Smooth muscle cell (in vitro differentiated cells): ENCODE results near the gene YES1. TPM values are rescaled to one million over a fixed set of nuclear protein-coding genes. Genes with fewer than 3 reads are reported as not detected.

Source experiments
- DNase-seq: peaks from one replicate; lab custom pipeline; 2025; ENCODE audit not compliant: unreplicated experiment; lab: John Stamatoyannopoulos, UW
- H2AFZ ChIP-seq: fragments of 200-600 bp; sonication (generic); 2 replicates; pipeline ENCODE4 v1.6.0; 2016; ENCODE audit warnings: antibody characterized with exemption, low read depth, mild to moderate bottlenecking
- H3F3A ChIP-seq: fragments of 200-600 bp; sonication (generic); 2 replicates; pipeline ENCODE4 v1.6.0; 2017; ENCODE audit warnings: antibody characterized with exemption, low read depth
- H3K27ac ChIP-seq: fragments of 200-600 bp; sonication (generic); 2 replicates; pipeline ENCODE4 v1.5.1; 2016; ENCODE audit warnings: low read depth, mild to moderate bottlenecking
- H3K27me3 ChIP-seq: fragments of 200-600 bp; sonication (generic); 2 replicates; pipeline ENCODE4 v1.6.1; 2016; ENCODE audit warnings: low read depth, mild to moderate bottlenecking
- H3K36me3 ChIP-seq: fragments of 200-600 bp; sonication (generic); 2 replicates; pipeline ENCODE4 v1.5.1; 2016; ENCODE audit warnings: low read depth
- H3K4me1 ChIP-seq: fragments of 200-600 bp; sonication (generic); 2 replicates; pipeline ENCODE4 v1.5.1; 2016; ENCODE audit warnings: low read depth
- H3K4me2 ChIP-seq: fragments of 200-600 bp; sonication (generic); 2 replicates; pipeline ENCODE4 v1.6.0; 2016; ENCODE audit warnings: mild to moderate bottlenecking
- H3K4me3 ChIP-seq: fragments of 200-600 bp; sonication (generic); 2 replicates; pipeline ENCODE4 v1.5.1; 2016; ENCODE audit warnings: mild to moderate bottlenecking
- H3K79me2 ChIP-seq: fragments of 200-600 bp; sonication (generic); 2 replicates; pipeline ENCODE4 v1.6.0; 2016; ENCODE audit warnings: low read depth, mild to moderate bottlenecking
- H3K9ac ChIP-seq: fragments of 200-600 bp; sonication (generic); 2 replicates; pipeline ENCODE4 v1.6.0; 2016; ENCODE audit warnings: low read depth
- H3K9me3 ChIP-seq: fragments of 200-600 bp; sonication (generic); replicated peaks from 2 replicates; pipeline ENCODE4 v1.5.1; 2016; ENCODE audit warnings: low read depth
- H4K20me1 ChIP-seq: fragments of 200-600 bp; sonication (generic); 2 replicates; pipeline ENCODE4 v1.6.0; 2016; ENCODE audit warnings: low read depth
- WGBS: methylation state at CpG from one replicate; pipeline ENCODE4 v1.1.7; 2016; ENCODE audit warnings: low lambda C conversion rate; 5-methylcytosine and 5-hydroxymethylcytosine counted together
- polyA plus RNA-seq: library from polyadenylated mRNA; unstranded; fragments of >200 nt; fragmentation: Nextera tagmentation; extraction: Ambion mirVana; gene quantifications from 2 replicates; pipeline ENCODE4 v1.2.1, GENCODE V29; 2016
- total RNA-seq: library from RNA; depleted of rRNA; stranded (reverse); fragments of >200 nt; gene quantifications from 2 replicates; pipeline ENCODE4 v1.2.3, GENCODE V29; 2014
- TF ChIP-seq, protein P1 (sequence below): fragments of 200-600 bp; sonication (generic); IDR thresholded peaks from 2 replicates; pipeline ENCODE4 v1.5.1; 2017; ENCODE audit warnings: borderline replicate concordance, mild to moderate bottlenecking, antibody characterized with exemption; ENCODE audit not compliant: insufficient read depth, poor library complexity, severe bottlenecking

Gene YES1
- total and polyA plus RNA-seq, 2 experiments from 2014 or later, result 22.6 to 179 TPM

GRCh38 chr18:833197-833596, 21.2 kb upstream of the YES1 start:
- DNase-seq, result no peak
- H4K20me1 ChIP-seq, result no peaks in the 10 kb centered on the region
- H2AFZ ChIP-seq, result no peak overlapping the region
- no peaks in the 10 kb centered on the region for H3K79me2 ChIP-seq
- no peaks in the 10 kb centered on the region for H3F3A ChIP-seq
- H3K4me2 ChIP-seq, result no peak overlapping the region
- no peak overlapping the region for H3K4me3 ChIP-seq
- 94% methylated on average over 4 of the region's 4 CpGs for WGBS
- H3K4me1 ChIP-seq, result peaks cover 4% of the 10 kb centered on the region
- H3K27me3 ChIP-seq, result no peaks in the 10 kb centered on the region
- H3K9ac ChIP-seq, result no peak overlapping the region
- H3K9me3 ChIP-seq, result no peaks in the 10 kb centered on the region
- no peaks in the 10 kb centered on the region for H3K36me3 ChIP-seq
- TF ChIP-seq, protein P1, sequence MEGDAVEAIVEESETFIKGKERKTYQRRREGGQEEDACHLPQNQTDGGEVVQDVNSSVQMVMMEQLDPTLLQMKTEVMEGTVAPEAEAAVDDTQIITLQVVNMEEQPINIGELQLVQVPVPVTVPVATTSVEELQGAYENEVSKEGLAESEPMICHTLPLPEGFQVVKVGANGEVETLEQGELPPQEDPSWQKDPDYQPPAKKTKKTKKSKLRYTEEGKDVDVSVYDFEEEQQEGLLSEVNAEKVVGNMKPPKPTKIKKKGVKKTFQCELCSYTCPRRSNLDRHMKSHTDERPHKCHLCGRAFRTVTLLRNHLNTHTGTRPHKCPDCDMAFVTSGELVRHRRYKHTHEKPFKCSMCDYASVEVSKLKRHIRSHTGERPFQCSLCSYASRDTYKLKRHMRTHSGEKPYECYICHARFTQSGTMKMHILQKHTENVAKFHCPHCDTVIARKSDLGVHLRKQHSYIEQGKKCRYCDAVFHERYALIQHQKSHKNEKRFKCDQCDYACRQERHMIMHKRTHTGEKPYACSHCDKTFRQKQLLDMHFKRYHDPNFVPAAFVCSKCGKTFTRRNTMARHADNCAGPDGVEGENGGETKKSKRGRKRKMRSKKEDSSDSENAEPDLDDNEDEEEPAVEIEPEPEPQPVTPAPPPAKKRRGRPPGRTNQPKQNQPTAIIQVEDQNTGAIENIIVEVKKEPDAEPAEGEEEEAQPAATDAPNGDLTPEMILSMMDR, result no peak
- H3K27ac ChIP-seq, result no peak overlapping the region

DNA sequence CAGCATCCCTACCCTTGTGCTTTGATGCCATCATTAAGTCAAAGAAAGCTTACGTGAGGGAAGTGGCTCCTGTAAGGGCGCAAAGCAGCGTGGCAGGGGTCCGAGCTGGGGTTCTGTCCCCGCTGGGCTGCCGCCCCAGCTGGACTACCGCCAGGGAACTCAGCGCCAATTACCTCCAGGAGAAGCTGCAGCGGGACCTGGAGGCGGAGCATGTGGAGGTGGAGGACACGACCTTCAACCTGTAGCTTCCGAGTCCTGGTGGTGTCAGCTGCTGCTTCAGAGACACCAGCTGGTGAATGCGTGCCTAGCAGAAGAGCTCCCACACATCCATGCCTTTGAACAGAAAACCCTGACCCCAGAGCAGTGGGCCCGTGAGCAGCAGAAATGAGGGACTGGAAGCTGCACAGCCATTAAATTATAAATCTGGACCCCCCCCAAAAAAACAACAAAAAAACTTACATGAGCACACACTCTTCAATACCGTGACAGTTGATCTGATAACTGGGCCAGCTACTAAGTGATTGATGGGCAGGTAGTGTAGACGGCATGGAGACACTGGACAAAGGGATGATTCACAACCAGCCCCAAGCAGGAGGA, 20.1 kb upstream of the YES1 start:
- no peaks in the 10 kb centered on the region for H3F3A ChIP-seq
- DNase-seq, result no peak
- no peaks in the 10 kb centered on the region for H4K20me1 ChIP-seq
- H3K36me3 ChIP-seq, result no peaks in the 10 kb centered on the region
- no peak overlapping the region for H2AFZ ChIP-seq
- TF ChIP-seq, protein P1, result no peak
- no peaks in the 10 kb centered on the region for H3K27me3 ChIP-seq
- H3K79me2 ChIP-seq, result no peaks in the 10 kb centered on the region
- WGBS, result 26% methylated on average over 16 of the region's 16 CpGs
- no peak overlapping the region for H3K27ac ChIP-seq
- no peak overlapping the region for H3K4me3 ChIP-seq
- peaks cover 4% of the 10 kb centered on the region for H3K4me1 ChIP-seq
- H3K9ac ChIP-seq, result no peak overlapping the region
- no peaks in the 10 kb centered on the region for H3K9me3 ChIP-seq
- peak overlapping the region; percentile 49 for H3K4me2 ChIP-seq

DNA sequence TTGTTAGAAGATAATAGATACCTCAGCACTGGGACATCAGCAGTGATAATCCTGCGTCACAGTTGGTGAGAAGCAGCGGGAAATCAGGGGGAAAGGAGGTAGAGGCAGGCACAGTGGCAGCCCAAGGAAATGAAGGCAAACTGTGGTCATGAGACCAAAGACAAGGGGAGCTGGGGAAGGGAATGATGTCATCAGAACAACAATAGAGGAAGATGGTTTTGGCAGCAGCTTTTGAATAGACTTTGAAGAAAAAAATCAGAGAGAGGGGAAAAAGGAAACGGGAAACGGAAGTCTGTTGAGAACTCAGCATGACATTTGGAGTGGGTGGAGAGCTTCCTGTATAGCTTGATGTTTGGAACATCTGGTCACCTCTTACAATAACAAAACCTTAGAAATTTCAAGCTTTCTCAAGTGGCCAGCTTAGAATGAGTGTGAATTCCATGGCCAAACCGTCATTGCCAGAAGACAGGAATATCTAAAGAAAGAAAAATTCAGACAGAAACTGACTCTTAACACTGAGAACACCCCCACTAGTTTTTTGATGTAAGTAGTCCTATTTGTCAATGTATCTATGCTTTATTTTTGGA, 18.4 kb upstream of the YES1 start:
- H3K4me2 ChIP-seq, result peak overlapping the region; percentile 65
- H3F3A ChIP-seq, result no peaks in the 10 kb centered on the region
- no peak for DNase-seq
- H2AFZ ChIP-seq, result peak overlapping the region; percentile 76
- H3K4me3 ChIP-seq, result no peak overlapping the region
- 25% methylated on average over 5 of the region's 5 CpGs for WGBS
- no peak overlapping the region for H3K27ac ChIP-seq
- no peaks in the 10 kb centered on the region for H3K9me3 ChIP-seq
- H3K4me1 ChIP-seq, result peaks cover 4% of the 10 kb centered on the region
- no peaks in the 10 kb centered on the region for H3K27me3 ChIP-seq
- no peaks in the 10 kb centered on the region for H3K36me3 ChIP-seq
- TF ChIP-seq, protein P1, result no peak
- H3K9ac ChIP-seq, result no peak overlapping the region
- no peaks in the 10 kb centered on the region for H3K79me2 ChIP-seq
- no peaks in the 10 kb centered on the region for H4K20me1 ChIP-seq

DNA sequence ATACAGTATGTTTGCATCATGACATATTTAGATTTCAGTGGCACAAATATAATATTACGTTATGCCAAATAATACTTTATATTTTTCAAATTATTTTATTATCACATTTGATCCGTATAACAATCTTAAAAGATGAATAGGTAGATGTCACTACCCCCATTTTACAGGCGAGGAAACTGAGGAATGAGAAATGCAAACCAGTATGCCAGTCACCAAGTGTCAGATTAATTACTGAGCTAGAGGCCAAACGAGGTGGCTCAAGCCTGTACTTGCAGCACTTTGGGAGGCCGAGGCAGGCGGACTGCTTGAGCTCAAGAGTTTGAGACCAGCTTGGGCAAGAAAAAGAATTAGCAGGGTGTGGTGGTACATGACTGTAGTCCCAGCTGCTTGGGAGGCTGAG, 17.4 kb upstream of the YES1 start:
- no peaks in the 10 kb centered on the region for H3K79me2 ChIP-seq
- H3K4me1 ChIP-seq, result peaks cover 4% of the 10 kb centered on the region
- H3K9ac ChIP-seq, result no peak overlapping the region
- H3K4me2 ChIP-seq, result no peak overlapping the region
- H3F3A ChIP-seq, result no peaks in the 10 kb centered on the region
- H3K27me3 ChIP-seq, result no peaks in the 10 kb centered on the region
- TF ChIP-seq, protein P1, result no peak
- no peak for DNase-seq
- H3K36me3 ChIP-seq, result no peaks in the 10 kb centered on the region
- H3K4me3 ChIP-seq, result no peak overlapping the region
- no peak overlapping the region for H2AFZ ChIP-seq
- no peak overlapping the region for H3K27ac ChIP-seq
- H4K20me1 ChIP-seq, result no peaks in the 10 kb centered on the region
- 91% methylated on average over 6 of the region's 6 CpGs for WGBS
- H3K9me3 ChIP-seq, result no peaks in the 10 kb centered on the region
